Lung (tissue), 12 donors: ENCODE measurements around the gene MECR. TPM values are rescaled to one million over a fixed set of nuclear protein-coding genes. Genes with fewer than 3 reads are reported as not detected.
A peak's percentile ranks its signal among the peaks of the same experiment; 100 is the strongest.

Experiments used
- ATAC-seq: fragments of 200-7000 bp; cut with Tn5 transposase; one replicate; pipeline ENCODE4 v1.9.1; 2020; ENCODE audit warnings: moderate number of reproducible peaks; ENCODE audit not compliant: insufficient read depth, low FRiP score
- DNase-seq, 3 donors: peaks; one replicate each; pipeline ENCODE4 v3.0.0-alpha.2; 2013 to 2017
- H3K27ac ChIP-seq, 2 donors: one replicate each; pipeline ENCODE4 v1.5.1; 2013; ENCODE audit warnings: mild to moderate bottlenecking in 2 of 2, moderate library complexity in 2 of 2, control low read depth in 1 of 2, inconsistent platforms in 1 of 2, low read depth in 1 of 2, low read length in 1 of 2
- H3K27me3 ChIP-seq, 3 donors: one replicate each; pipeline ENCODE4 v1.5.1; 2013; ENCODE audit warnings: low read length in 2 of 3; ENCODE audit not compliant: control insufficient read depth in 3 of 3, insufficient read depth in 3 of 3
- H3K36me3 ChIP-seq, 4 donors: one replicate each; pipeline ENCODE4 v1.5.1; 2013; ENCODE audit warnings: low read length in 4 of 4, mild to moderate bottlenecking in 1 of 4, moderate library complexity in 1 of 4; ENCODE audit not compliant: control insufficient read depth in 4 of 4, insufficient read depth in 4 of 4
- H3K4me1 ChIP-seq, 5 donors: one replicate each; pipeline ENCODE4 v1.5.1; 2013; ENCODE audit warnings: low read length in 5 of 5, mild to moderate bottlenecking in 2 of 5, moderate library complexity in 1 of 5; ENCODE audit not compliant: control insufficient read depth in 5 of 5, insufficient read depth in 5 of 5
- H3K4me3 ChIP-seq: one replicate; pipeline ENCODE4 v1.5.1; 2013; ENCODE audit warnings: mild to moderate bottlenecking, control low read depth, moderate library complexity
- H3K9ac ChIP-seq, 2 donors: one replicate each; pipeline ENCODE4 v1.5.1; 2013; ENCODE audit warnings: low read length in 2 of 2, control low read depth in 1 of 2; ENCODE audit not compliant: insufficient read depth in 1 of 2
- H3K9me3 ChIP-seq, 4 donors: one replicate each; pipeline ENCODE4 v1.5.1; 2013; ENCODE audit warnings: low read length in 3 of 4, mild to moderate bottlenecking in 1 of 4, moderate library complexity in 1 of 4; ENCODE audit not compliant: control insufficient read depth in 4 of 4, insufficient read depth in 3 of 4
- WGBS, 2 donors: extraction: QIAGEN DNeasy Blood & Tissue Kit; methylation state at CpG; one replicate each; pipeline ENCODE4 v1.1.7; 2013; 5-methylcytosine and 5-hydroxymethylcytosine counted together
- polyA plus RNA-seq, 2 donors: library from polyadenylated mRNA; stranded (reverse); fragments of 200-250 nt; gene quantifications; one replicate each; pipeline ENCODE4 v1.2.1, GENCODE V29; 2013
- total RNA-seq, 2 donors: library from RNA; depleted of rRNA in 1 of 2; stranded (reverse); fragments of >200 nt in 1 of 2; gene quantifications; one replicate each; pipeline ENCODE4 v1.2.1, GENCODE V29; 2014 to 2021
- TF ChIP-seq, protein P1 (sequence below): IDR thresholded peaks from 2 replicates; pipeline ENCODE4 v1.5.1; 2012; ENCODE audit warnings: mild to moderate bottlenecking; ENCODE audit errors: control extremely low read depth, extremely low read depth
- donor health status: control.
- donor health status: control.
- donor health status: Bipolar disorder and iron deficiency.
- donor health status: healthy.
- donor health status: DM: yes; HTN: yes; CAD: no.

MECR gene
- total and polyA plus RNA-seq, 4 donors = 18.0 to 30.1 (median 23.2) TPM

GRCh38 chr1:29237852-29238619 lies 7.3 kb upstream of the MECR start:
- peaks cover 0 to 10% (median 7%) of the 10 kb centered on the region in 3 donors for H3K27me3 ChIP-seq
- peak overlapping the region; percentile 49 for H3K4me3 ChIP-seq
- peak overlapping the region; percentile 5 to 92 for H3K27ac ChIP-seq
- no peaks in the 10 kb centered on the region for H3K9me3 ChIP-seq
- DNase-seq = peak; percentile 37 to 47 (median 45)
- 1% methylated on average over 82 to 93 of the region's 93 CpGs for WGBS, 2 donors
- TF ChIP-seq, protein P1, sequence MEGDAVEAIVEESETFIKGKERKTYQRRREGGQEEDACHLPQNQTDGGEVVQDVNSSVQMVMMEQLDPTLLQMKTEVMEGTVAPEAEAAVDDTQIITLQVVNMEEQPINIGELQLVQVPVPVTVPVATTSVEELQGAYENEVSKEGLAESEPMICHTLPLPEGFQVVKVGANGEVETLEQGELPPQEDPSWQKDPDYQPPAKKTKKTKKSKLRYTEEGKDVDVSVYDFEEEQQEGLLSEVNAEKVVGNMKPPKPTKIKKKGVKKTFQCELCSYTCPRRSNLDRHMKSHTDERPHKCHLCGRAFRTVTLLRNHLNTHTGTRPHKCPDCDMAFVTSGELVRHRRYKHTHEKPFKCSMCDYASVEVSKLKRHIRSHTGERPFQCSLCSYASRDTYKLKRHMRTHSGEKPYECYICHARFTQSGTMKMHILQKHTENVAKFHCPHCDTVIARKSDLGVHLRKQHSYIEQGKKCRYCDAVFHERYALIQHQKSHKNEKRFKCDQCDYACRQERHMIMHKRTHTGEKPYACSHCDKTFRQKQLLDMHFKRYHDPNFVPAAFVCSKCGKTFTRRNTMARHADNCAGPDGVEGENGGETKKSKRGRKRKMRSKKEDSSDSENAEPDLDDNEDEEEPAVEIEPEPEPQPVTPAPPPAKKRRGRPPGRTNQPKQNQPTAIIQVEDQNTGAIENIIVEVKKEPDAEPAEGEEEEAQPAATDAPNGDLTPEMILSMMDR = no peak
- ATAC-seq = peak; percentile 8
- H3K9ac ChIP-seq = no peak overlapping the region
- peaks cover 0 to 27% (median 6%) of the 10 kb centered on the region in 5 donors for H3K4me1 ChIP-seq
- no peaks in the 10 kb centered on the region for H3K36me3 ChIP-seq

DNA sequence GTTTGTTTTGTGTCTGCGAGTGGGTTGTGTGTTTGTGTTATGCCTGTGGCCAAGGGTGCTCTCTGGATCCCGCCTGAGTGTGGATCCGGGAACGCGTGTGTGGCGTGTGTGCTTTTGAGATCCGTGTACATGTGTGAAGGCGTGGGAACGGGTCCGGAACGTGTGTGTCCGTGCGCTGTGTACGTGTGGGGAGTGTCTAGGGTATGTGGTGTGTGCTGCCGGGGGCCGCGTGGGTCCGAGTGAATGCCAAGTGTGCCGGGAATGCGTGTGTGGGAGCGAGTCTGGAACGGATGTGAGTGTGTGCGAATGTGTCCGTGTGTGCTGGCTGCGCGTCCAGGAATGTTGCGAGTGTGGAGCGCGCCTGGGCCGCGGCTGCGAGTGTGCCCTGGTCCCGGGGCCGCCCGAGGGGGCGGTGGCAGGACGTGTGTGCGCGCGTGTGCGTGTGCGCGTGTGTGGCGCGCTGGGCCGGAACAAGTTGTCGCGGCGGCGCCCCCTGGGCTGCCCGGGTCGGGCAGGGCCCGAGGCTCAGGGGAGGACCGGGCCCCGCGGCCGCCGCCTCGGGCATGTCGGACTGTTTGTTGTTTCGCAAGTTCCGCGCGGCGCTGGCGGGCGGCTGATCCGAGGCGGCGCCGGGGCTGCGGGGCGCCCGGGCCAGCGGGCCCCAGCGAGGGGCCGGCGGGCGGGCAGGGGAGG lies 6.5 kb upstream of the MECR start:
- Histone ChIP-seq H3K27me3 (peaks cover 0 to 10% (median 7%) of the 10 kb centered on the region in 3 donors), H3K9ac (peak overlapping the region; percentile 52 to 79), H3K4me1 (peaks cover 0 to 27% (median 6%) of the 10 kb centered on the region in 5 donors), H3K4me3 (peak overlapping the region; percentile 69), H3K27ac (peak overlapping the region in 1 of 2 donors; percentile 80), H3K9me3 (no peaks in the 10 kb centered on the region), H3K36me3 (no peaks in the 10 kb centered on the region)
- DNase-seq (peak; percentile 79 to 81 (median 81)), ATAC-seq (peak; percentile 20)
- TF ChIP-seq, protein P1 = no peak
- 1% methylated on average over 37 to 79 of the region's 79 CpGs for WGBS, 2 donors

DNA sequence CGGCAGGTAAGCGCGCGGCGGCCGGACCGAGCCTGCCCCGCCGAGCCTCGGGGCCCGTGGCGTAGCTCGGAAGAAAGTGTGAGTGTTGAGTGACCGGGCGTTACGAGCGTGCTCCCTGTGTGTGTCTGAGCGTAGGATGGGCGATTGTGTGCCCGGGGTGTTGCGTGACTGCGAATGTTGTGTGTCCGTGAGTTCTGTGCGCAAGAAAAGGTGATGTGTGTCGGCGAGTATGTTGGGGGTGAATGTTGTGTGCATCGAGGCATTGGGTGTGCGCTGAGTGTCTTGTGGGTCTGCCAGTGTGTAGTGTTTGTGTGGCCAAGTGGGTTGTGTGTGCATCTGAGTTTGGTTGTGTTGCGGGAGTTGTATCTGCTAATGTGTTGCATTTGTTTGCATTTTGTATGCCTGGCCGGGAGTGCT lies 6.0 kb upstream of the MECR start:
- H3K4me3 ChIP-seq = peak overlapping the region; percentile 69
- ATAC-seq (no peak), DNase-seq (peak; percentile 50 to 68 (median 58))
- TF ChIP-seq, protein P1 = no peak
- H3K36me3 ChIP-seq = no peaks in the 10 kb centered on the region
- H3K27me3 ChIP-seq = peaks cover 0 to 10% (median 7%) of the 10 kb centered on the region in 3 donors
- H3K9ac ChIP-seq = peak overlapping the region; percentile 52 to 79
- H3K4me1 ChIP-seq = peaks cover 0 to 27% (median 6%) of the 10 kb centered on the region in 5 donors
- 1 to 3% methylated on average over 30 of the region's 30 CpGs for WGBS, 2 donors
- no peaks in the 10 kb centered on the region for H3K9me3 ChIP-seq
- H3K27ac ChIP-seq = peak overlapping the region in 1 of 2 donors; percentile 80
